NCI-H69 (cell line): ENCODE results near the gene ARAP2.
A peak's percentile ranks its signal among the peaks of the same experiment; 100 is the strongest.
"Not testable (repeated sequence)": the region's sequence is repeated elsewhere in the genome, so short reads cannot be mapped to it uniquely, and the experiment has no call there.

Source experiments
- DNase-seq: peaks from one replicate; lab custom pipeline; 2025; lab: John Stamatoyannopoulos, UW

Gene ARAP2

DNA sequence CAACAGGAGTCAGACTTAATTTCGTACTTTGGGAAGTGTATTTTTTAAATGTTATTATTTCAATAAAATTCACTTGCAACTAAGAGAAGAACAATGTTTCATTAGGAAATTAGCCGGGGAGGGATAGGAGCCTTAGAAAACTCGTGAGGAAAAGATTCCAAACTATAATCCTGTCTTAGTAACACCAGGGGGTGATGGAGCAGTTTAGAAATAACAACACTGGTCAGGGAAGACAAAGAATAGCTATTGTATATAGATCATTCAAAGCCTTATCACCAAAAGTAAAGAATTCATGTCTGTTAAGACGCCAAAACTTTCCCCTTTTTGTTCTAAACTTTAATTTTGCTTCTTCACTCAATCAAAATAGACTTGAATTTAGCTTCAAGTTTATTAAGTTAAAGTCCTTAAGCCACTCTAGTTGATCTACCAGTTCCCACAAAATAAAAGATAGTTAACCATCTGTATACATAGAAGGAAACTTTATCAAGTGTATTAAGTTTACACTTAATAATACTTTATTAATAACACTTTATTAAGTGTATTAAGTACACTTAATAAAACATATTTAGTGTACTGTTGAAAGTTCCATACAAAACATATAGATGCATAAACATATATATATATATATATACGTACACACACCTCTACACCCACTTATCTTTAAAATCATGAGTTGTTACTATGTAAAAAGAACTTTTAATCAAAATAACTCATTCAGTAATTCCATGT lies 60.5 kb downstream of the ARAP2 start:
- DNase-seq, result no peak

DNA sequence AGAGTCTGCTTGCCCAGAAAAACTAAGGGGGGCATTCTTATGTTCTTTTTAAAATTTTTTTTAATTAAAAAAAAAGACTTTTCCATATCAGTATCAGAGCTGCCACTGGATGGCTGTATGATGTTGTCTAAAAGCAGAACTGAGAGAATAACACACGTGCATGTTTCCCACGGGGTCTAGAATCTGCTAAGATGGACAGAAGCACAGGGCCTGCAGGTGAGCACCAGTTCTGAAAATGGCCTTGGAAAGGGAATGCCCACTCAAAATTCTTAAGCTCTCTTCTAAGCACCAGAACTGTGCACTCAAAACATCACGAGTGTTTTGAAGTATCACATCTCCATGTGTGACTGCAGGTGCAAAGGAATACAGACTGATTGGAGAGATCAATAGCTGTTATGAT lies 61.1 kb downstream of the ARAP2 start:
- DNase-seq, result no peak

DNA sequence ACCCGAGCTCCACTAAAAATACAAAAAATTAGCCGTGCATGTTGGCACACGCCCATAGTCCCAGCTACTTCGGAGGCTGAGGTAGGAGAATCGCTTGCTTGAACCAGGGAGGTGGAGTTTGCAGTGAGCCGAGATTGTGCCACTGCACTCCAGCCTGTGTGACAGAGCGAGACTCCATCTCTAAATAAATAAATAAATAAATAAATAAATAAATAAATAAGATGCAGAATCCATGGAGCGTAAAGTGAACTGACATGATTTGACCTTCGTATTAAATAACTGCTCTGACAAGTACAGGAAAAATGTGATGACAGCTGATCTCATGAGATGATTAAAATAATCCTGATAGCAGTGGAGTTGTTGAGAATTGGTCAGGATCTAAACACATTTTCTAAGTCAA lies 62.0 kb downstream of the ARAP2 start:
- DNase-seq, result not testable (repeated sequence)

DNA sequence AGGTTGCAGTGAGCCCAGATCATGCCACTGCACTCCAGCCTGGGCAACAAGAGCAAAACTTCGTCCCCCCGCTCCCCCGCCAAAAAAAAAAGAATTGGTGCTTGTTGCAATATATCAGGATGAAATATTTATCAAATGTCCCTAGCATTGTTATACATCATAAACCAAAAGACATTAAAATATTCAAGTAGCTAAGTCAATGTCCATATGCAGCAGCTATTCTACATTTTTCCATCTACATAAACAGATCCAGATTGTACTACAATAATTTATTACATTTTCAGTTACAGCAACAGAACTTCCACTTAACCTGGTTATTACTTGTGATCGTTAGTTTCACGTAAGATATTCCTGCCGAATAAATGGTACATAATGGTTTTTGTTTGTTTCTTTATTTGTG lies 64.1 kb downstream of the ARAP2 start:
- DNase-seq, result no peak

DNA sequence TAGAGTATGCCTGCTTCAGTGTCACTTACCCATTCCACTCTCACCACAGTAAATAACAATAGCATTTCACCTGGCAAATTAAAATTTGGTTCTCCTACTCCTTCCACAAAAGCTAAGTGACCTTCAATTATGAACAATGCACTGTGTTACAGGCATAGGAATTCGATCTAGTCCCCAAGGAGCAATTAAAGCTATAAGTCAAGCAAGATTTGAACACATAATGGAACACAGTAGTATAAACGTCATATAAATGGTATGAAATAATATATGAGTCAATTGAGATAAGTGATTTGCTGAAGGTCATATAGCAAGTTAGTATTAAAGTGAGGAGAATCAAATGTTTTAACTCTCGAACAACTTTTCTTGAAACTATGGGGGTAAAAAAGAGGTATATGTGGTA lies 65.8 kb downstream of the ARAP2 start:
- DNase-seq, result peak; percentile 54

DNA sequence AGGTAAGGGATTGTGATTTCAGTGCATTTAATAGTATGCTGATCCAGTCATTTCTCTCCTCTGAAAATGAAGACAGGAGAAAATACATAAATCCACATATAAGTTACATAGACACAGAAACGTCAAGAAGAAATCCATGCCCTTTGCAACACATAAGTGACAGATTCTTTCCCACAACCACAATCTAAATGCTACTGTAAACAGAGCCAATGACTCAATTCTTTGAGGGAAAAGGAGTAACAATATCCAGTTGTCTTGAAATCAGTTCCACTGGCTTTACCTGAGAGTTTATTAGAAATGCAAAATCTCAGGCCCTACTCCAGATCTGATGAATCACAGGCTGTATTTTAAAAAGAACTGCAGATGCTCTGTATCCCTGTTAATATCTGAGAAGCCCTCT lies 66.4 kb downstream of the ARAP2 start:
- no peak for DNase-seq

DNA sequence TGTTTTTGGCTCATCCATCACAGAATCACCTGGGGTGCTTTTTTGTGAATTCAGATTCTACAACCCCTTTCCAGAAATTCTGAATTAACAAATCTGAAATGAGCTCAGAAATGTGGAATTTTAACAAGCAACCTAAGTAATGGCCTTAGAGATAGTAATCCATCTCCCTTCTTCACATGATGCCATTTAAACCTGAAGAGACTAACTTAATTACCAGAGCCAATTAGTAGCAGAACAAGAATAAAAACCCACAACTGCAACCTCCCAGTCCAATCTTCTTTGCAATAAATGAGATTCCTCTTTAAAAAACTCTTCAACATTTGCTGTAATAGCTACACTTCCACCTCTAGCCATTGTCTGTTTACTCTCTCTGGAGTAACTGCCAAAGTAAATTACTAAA lies 69.7 kb downstream of the ARAP2 start:
- no peak for DNase-seq

DNA sequence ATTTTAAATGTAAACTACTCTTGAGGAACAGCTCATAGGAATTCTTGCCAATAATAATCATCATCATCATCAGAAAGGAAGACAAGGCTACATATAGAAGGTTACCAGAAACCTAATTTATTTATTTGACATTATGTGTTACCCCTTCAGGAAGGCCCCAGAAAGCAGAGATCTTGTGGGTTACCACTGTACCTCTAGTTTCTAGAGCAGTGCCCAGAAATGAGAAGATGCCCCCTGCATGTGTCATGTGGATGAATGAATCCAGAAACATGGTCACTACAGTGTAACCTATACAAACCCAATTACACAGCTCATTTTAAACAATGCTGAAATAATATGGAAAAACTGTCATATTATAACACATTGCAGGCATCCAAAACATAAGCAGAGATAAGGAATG lies 70.4 kb downstream of the ARAP2 start:
- no peak for DNase-seq

DNA sequence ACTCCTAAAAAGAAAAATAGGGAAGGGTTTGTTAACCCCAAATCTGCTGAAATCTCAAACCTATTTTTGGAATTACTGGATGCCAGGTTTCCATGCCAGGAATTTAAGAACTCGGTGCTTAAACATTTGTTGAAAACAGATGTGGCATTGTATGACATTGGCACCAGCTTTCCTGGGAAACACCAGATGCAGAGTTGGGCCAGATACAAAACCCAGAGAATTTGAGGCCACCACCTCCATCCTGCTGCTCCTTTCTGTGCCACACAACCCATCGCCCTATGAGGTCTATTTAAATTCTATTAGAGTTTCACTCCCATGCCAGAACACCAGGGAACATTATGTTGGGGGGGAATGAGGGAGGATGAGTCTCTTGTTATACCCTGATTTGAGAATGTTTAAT lies 71.7 kb downstream of the ARAP2 start:
- DNase-seq, result no peak

DNA sequence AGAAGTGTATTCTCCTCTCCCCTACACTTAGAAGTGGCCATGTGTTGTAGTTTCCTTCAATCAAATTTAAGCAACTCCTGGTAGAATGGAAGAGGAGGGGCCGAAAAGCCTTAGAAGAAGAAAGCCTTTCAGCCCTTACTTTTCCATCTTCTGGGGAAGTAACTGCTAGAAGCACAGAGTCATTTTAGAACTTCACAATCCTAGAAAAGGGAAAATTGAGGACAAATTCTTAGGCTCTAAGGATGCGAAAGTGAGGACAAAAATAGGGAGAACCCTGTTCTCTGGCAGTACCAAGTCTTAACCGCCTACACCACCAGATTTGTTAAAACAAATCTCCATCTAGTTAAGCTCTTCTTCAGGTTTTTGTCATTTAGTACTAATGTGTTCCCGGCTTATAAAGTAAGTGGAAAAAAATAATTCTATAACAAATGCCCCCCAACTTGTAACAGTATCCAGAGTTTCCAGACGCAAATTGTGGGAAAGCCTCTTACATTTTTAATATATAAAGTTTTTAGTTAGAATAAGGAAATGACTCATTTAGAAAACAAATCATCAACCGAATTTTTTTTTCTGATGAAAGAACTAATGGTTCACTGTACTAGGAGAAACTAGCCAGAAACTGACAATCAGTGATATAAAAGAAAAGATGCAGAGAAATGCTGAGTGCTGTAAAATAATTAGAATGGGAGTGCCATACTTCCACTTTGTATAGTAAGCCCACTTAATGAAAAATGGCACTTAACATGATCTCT lies 76.0 kb downstream of the ARAP2 start:
- DNase-seq, result no peak

DNA sequence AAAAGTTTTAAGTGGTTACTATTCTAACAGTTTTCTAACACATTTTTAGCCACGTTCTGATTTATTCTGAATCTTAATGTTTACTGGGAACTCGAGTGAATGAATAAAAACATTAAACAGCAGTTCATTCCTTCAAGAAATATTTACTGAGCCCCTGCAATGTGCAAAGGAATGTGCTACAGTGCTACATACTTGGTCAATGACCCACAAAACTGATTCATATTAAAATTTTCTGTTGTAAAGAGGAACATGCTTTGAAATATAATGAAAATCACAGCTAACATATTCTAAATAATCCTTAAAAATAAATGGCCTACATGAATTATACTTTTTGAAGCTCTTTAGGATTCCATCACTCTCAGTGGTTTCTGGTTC lies 78.7 kb downstream of the ARAP2 start:
- DNase-seq, result no peak

DNA sequence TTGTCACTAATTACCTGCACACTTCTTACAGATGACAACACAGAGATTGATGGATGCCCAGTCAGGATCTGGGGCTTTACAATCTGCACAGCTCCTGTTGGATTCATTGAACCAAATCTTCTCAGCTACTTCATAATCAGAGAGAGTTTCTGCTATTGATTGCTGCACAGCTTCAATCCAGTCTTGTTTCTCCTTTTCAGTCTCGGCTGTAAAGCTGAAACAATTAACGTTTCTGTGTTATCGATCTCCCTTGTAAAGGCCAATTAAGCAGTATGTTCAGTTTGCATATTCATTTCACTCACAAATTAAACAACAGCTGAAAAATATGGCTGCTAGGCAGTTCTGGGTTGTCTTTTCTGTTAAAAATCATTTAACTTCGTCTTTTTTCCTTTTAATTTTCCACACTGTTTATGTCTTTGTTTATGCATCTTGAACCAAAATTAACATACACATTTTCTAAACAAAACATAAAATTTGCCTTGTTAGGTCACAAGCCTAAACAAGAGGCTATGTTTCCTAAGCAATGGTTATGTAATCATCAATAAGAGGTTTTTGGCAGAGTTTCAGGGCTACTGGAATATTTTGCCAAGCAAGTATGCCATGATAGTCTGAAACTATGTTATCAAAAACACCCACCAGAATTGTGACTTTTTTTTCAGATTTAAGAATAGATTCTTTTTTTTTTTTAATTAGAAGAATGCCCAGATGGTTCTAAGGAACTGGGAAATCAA lies 79.2 kb downstream of the ARAP2 start:
- peak; percentile 2 for DNase-seq

DNA sequence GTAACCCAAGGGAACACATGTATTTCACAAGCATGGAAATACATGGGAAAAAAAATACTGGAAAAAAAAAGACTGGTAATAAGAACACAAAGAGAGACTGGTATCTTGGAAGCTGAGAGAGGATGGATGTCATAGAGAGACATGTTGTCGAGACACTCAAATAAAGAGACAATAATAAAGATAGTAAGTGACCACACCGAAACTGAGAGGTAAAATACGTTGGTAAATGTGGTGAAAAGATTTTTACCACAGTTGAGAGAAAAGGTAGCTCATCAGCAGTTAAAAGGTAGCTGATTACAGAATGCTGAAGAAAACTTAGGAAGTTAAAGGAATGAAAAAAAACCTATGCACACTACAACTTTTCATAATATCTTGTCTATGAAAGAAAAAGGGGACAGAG lies 81.1 kb downstream of the ARAP2 start:
- no peak for DNase-seq

DNA sequence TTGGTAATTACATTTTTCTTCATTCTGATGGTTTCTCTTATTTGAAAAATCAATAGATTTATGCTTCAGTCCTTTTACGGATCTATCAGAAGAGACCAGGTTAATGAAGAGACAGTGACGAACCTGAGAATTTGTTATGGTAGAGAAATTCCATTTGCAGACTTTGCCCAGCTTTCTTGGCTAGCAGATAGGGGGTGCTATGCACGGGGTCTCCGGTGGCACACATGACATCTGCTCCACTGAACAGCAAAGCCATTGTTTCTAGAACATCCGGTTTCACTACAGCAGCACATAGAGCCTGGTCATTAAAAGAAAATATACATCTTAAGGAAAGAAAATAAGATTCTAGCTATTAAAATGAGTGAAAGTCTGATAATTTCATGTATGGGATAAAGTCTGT lies 85.1 kb downstream of the ARAP2 start:
- DNase-seq, result no peak

DNA sequence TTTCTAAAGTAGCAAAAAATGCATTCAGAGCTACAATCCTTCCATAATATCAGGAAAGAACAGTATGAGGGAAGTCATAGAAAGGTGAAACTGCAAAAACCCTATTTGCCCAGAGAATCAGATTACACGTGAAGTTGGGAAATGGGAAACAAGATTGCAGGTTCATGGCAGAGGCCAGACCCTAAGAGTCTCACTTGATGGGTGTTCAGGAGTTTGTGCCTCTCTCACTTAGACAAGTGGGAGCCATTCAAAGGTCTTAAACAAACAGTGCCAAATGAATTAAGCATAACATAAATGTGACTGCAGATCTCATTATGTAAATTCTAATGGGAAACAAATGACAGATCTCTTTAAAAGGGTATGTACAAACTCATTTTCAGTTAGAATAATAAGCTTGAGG lies 91.6 kb downstream of the ARAP2 start:
- DNase-seq, result peak; percentile 14

DNA sequence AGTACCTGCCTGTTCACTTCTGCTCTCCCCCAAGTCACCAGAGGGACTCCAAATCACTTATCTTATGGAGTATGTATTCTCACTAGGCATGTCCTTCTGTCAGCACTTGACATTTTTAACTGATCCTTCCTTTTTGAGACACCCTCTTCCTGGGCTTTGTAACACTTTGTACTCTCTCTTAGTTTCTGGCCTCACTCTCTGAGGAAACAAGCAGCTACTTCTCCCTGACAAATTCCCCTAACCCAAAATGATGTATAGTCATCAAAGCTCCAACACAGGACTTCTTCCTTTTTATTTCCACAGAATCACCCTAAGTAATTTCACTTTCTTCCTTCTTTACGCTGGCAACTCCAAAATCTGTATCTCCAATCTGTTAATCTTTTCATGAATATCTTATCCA lies 101.8 kb downstream of the ARAP2 start:
- no peak for DNase-seq

DNA sequence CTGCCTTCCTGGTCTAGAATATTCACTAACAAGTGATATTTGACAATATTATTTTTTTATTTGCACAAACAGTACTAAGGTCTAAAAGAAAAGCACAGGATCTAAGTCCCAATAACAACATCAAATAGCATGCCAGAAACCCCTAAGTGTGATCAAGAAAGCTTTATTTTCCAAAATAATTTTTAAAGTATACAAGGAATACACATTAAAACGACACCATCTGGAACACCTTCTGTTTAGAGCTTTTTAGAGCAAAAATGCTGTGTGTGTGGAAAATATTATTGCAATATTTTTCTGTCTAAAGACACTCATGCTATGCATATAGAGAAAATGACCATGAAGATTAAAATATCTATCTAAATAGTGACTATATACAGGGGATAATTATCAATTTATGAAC lies 103.1 kb downstream of the ARAP2 start:
- no peak for DNase-seq

DNA sequence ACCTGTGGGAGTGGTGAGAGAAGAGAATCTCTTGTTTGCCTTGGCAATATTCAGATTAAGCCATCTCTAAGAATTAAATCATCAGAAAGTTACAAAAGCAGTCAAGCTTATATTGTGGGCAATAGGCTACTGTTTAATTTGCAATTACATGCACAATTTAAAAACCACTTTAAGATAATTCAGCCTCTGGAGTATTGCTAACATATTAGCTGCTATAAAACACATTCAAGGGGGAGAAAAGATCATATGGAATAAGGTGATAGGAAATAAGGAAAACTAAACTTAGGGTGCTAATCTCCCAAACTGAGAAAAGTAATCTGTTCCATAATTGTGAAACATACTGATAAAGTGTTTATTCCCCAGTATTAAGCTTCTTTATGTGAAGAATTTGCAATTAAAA lies 103.9 kb downstream of the ARAP2 start:
- peak; percentile 60 for DNase-seq

DNA sequence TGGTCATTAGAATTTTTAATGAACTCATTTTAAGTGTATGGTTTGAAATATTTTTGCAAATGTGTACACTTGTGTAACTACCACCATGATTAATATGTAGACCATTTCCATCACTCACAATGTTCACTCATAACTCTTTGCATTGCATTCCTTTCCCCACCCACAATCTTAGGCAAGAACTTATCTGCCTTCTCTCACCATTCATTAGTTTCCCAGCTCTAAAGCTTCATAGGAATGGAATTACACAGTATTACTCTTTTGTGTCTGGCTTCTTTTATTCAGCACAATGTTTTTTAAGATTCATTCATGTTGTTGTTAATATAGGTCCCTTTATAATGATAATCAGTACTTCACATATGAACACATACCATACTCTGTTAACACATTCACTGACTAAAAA lies 106.1 kb downstream of the ARAP2 start:
- no peak for DNase-seq

DNA sequence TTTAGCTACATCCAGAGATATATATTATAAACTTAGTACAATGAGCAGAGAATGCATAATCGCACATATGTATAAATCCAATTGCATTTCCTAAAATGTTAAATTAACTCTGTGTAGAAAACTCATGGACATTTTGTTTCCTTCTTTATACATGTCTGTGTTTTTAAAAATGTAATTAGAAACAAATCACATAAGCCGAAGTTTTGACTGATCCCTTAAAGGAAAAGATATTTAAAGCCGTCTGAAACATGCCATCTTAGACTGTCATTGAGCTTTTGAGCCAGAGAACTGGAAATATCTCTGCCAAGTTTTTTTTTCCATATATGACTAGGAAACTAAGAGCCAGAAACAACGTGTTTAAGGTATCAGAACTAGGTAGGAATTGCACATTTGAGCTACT lies 107.0 kb downstream of the ARAP2 start:
- no peak for DNase-seq

DNA sequence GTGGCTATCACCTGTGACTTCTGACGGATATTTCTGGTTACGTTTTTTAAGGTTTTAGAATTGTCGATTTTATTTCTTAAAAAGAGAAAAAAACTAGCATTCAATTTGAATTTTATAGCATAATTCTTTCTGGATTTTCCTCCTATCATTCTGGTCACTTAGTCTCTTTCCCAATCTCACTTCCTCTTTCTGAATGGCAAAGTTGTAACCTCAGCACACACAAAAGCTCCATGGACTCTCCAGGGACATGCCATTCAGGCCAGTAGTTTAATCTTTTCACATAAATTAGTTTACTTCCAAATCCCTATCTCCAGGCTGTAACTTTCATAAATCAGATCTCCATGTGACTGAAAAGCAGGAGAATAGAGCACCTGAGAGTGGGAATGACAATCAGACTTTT lies 110.7 kb downstream of the ARAP2 start:
- no peak for DNase-seq

DNA sequence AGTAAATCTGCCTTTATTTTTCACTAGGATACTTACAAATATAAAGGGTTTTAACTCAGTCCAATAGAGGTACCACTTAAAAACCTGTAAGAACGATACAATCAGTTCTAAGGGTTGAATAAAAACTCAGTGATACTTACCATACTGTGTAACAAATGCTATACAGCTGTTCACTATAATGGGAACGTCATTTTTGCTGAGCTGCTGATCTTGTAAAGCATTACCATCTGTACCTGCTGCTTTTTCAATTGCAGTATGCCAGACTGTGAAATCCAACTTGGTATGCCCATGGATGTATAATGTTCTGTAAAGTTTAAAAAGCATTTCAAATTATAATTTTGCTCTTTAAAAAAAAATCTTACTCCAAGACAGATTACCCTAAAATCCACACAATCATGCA lies 111.2 kb downstream of the ARAP2 start:
- no peak for DNase-seq

DNA sequence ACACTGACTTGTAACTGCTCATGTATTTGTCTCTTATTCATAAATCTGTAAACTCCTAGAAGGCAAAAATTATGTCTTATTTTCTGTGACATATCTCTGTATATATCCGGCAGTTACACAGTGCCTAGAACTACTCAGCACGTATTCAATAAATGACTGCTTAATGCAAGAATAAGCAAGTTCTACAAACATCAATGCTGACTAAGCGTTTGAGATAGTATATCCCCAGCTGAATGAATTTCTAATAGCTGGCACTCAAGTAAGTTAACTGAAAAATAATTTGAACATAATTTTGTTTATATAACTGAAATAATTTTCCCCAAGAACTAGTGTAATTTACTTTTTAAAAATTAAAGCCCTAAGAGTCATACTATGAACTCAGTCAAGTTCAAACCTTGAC lies 113.7 kb downstream of the ARAP2 start:
- DNase-seq, result no peak
